A549 (cell line): ENCODE data around the gene PTPN4. TPM values are rescaled to one million over a fixed set of nuclear protein-coding genes. Genes with fewer than 3 reads are reported as not detected.

ENCODE experiments used
- ATAC-seq, 2 experiments: fragments of 200-7000 bp in 1 of 2; fragments of >200 bp in 1 of 2; cut with Nextera tagmentation in 1 of 2; cut with Tn5 transposase in 1 of 2; 3 replicates each; pipeline versions ENCODE4 v1.8.0 to v1.9.1; 2018 to 2020; ENCODE audit warnings: mild to moderate bottlenecking in 1 of 2, moderate library complexity in 1 of 2
- CTCF ChIA-PET: fragments of 300-600 bp; sonication (Branson Sonifier 250); formaldehyde crosslinking; extraction: SDS; loops from one replicate; lab custom pipeline; 2021; ENCODE audit warnings: antibody characterized with exemption, inconsistent platforms; lab: Yijun Ruan, JAX
- POLR2A ChIA-PET: fragments of 350-600 bp; formaldehyde crosslinking; extraction: SDS; loops from one replicate; lab custom pipeline; 2021; ENCODE audit warnings: antibody characterized with exemption, inconsistent platforms; lab: Yijun Ruan, JAX
- DNase-seq, 2 experiments: peaks; one replicate each; pipeline versions ENCODE4 v3.0.0 to v3.0.0-alpha.2; 2011 to 2016; ENCODE audit warnings: low read depth in 1 of 2, low spot score in 1 of 2
- FAIRE-seq: peaks from 2 replicates; lab custom pipeline; 2011; peaks lifted over from hg19 to GRCh38; lab: Jason Lieb, UNC
- H3K27ac ChIP-seq, 2 experiments: fragments of >200 bp; sonication (Bioruptor Twin); formaldehyde crosslinking; 3 replicates each; pipeline ENCODE4 v1.5.1; 2016 to 2017
- H3K4me1 ChIP-seq: fragments of >200 bp; sonication (Bioruptor Twin); formaldehyde crosslinking; 3 replicates; pipeline ENCODE4 v1.6.1; 2016
- H3K4me2 ChIP-seq: fragments of >200 bp; sonication (Bioruptor Twin); formaldehyde crosslinking; 3 replicates; pipeline ENCODE4 v1.6.1; 2016
- H3K4me3 ChIP-seq: fragments of >200 bp; sonication (Bioruptor Twin); formaldehyde crosslinking; 3 replicates; pipeline ENCODE4 v1.5.1; 2016
- H3K9me3 ChIP-seq: fragments of >200 bp; sonication (Bioruptor Twin); formaldehyde crosslinking; 3 replicates; pipeline ENCODE4 v1.6.1; 2016
- BHLHE40 ChIP-seq: IDR thresholded peaks from 2 replicates; pipeline ENCODE4 v1.6.1; 2012; ENCODE audit warnings: low read depth, low read length, inconsistent platforms
- CEBPB ChIP-seq, 2 experiments: fragments of >200 bp in 1 of 2; sonication (Bioruptor Twin) in 1 of 2; formaldehyde crosslinking in 1 of 2; IDR thresholded peaks; 2 replicates each; pipeline ENCODE4 v1.6.1; 2012 to 2016
- CHD2 ChIP-seq: fragments of 150-350 bp; IDR thresholded peaks from 2 replicates; pipeline ENCODE4 v1.6.1; 2014; ENCODE audit warnings: low read length; ENCODE audit not compliant: partially characterized antibody
- CHD4 ChIP-seq: fragments of 200-600 bp; sonication (generic); IDR thresholded peaks from 2 replicates; pipeline ENCODE4 v1.6.1; 2016; ENCODE audit warnings: antibody characterized with exemption, mild to moderate bottlenecking, borderline replicate concordance
- CTCF ChIP-seq: fragments of >200 bp; sonication (Bioruptor Twin); formaldehyde crosslinking; IDR thresholded peaks from 3 replicates; pipeline ENCODE4 v1.5.1; 2016
- E2F6 ChIP-seq: IDR thresholded peaks from 2 replicates; pipeline ENCODE4 v1.6.1; 2012; ENCODE audit warnings: low read depth, borderline replicate concordance
- EHMT2 ChIP-seq: fragments of 200-600 bp; sonication (generic); IDR thresholded peaks from 2 replicates; pipeline ENCODE4 v1.6.1; 2016; ENCODE audit warnings: antibody characterized with exemption, low read depth, mild to moderate bottlenecking, moderate library complexity
- ESRRA ChIP-seq: fragments of 150-350 bp; IDR thresholded peaks from 2 replicates; pipeline ENCODE4 v1.6.1; 2014; ENCODE audit warnings: mild to moderate bottlenecking, low read length, borderline replicate concordance
- FOSB ChIP-seq: fragments of 250-450 bp; sonication (Bioruptor Pico); IDR thresholded peaks from 2 replicates; pipeline ENCODE4 v1.5.0; 2020; ENCODE audit warnings: mild to moderate bottlenecking, moderate library complexity
- FOXS1 ChIP-seq: fragments of 250-450 bp; sonication (Bioruptor Pico); IDR thresholded peaks from 2 replicates; pipeline ENCODE4 v1.5.0; 2020; ENCODE audit warnings: mild to moderate bottlenecking, moderate library complexity
- GATA3 ChIP-seq: IDR thresholded peaks from 2 replicates; pipeline ENCODE4 v1.6.1; 2012; ENCODE audit warnings: borderline replicate concordance
- HDAC2 ChIP-seq: fragments of 200-600 bp; sonication (generic); IDR thresholded peaks from 2 replicates; pipeline ENCODE4 v1.6.1; 2016
- HEYL ChIP-seq: fragments of 250-450 bp; sonication (Bioruptor Pico); IDR thresholded peaks from 2 replicates; pipeline ENCODE4 v1.8.0; 2021; ENCODE audit warnings: mild to moderate bottlenecking, moderate library complexity
- HMGXB4 ChIP-seq: fragments of 250-450 bp; sonication (Bioruptor Pico); IDR thresholded peaks from 2 replicates; pipeline ENCODE4 v1.5.0; 2021; ENCODE audit warnings: mild to moderate bottlenecking, moderate library complexity, borderline replicate concordance
- HOXB13 ChIP-seq: fragments of 250-450 bp; sonication (Bioruptor Pico); IDR thresholded peaks from 2 replicates; pipeline ENCODE4 v1.5.0; 2020; ENCODE audit warnings: low read depth, mild to moderate bottlenecking, moderate library complexity
- JUNB ChIP-seq: fragments of >200 bp; sonication (Bioruptor Twin); formaldehyde crosslinking; IDR thresholded peaks from 2 replicates; pipeline ENCODE4 v1.6.1; 2016
- MAZ ChIP-seq: fragments of 150-350 bp; IDR thresholded peaks from 2 replicates; pipeline ENCODE4 v1.6.1; 2014; ENCODE audit warnings: antibody characterized with exemption, low read depth, low read length, borderline replicate concordance
- MYC ChIP-seq: IDR thresholded peaks from 2 replicates; pipeline ENCODE4 v1.6.1; 2012; ENCODE audit warnings: mild to moderate bottlenecking, inconsistent platforms, low read length, improper control_type of control experiment, borderline replicate concordance
- NFE2L2 ChIP-seq: fragments of 150-350 bp; conservative IDR thresholded peaks from 2 replicates; pipeline ENCODE4 v1.6.1; 2014; ENCODE audit warnings: low read length
- NPAS2 ChIP-seq: fragments of 250-450 bp; sonication (Bioruptor Pico); IDR thresholded peaks from 2 replicates; pipeline ENCODE4 v1.8.0; 2022; ENCODE audit warnings: mild to moderate bottlenecking, moderate library complexity, borderline replicate concordance
- NR3C1 ChIP-seq: fragments of >200 bp; sonication (Bioruptor Twin); formaldehyde crosslinking; IDR thresholded peaks from 3 replicates; pipeline ENCODE4 v1.6.1; 2017
- POLR2AphosphoS2 ChIP-seq: conservative IDR thresholded peaks from 2 replicates; pipeline ENCODE4 v1.6.1; 2012; ENCODE audit warnings: low read length, improper control_type of control experiment, inconsistent platforms
- RARB ChIP-seq: fragments of 250-450 bp; sonication (Bioruptor Pico); IDR thresholded peaks from 2 replicates; pipeline ENCODE4 v1.8.0; 2021; ENCODE audit warnings: mild to moderate bottlenecking, moderate library complexity
- RCOR1 ChIP-seq: fragments of 150-350 bp; IDR thresholded peaks from 2 replicates; pipeline ENCODE4 v1.6.1; 2014; ENCODE audit warnings: antibody characterized with exemption, low read length, low read depth
- RNF2 ChIP-seq: fragments of 200-600 bp; sonication (generic); IDR thresholded peaks from 2 replicates; pipeline ENCODE4 v1.6.1; 2016; ENCODE audit warnings: low read depth, mild to moderate bottlenecking, antibody characterized with exemption, moderate library complexity, borderline replicate concordance
- SMC3 ChIP-seq: fragments of >200 bp; sonication (Bioruptor Twin); formaldehyde crosslinking; IDR thresholded peaks from 3 replicates; pipeline ENCODE4 v1.6.1; 2018; ENCODE audit warnings: inconsistent platforms
- SREBF2 ChIP-seq: fragments of 450-650 bp; IDR thresholded peaks from 2 replicates; pipeline ENCODE4 v1.6.1; 2014; ENCODE audit warnings: mild to moderate bottlenecking, moderate library complexity
- TP53 ChIP-seq: fragments of 250-450 bp; sonication (Bioruptor Pico); IDR thresholded peaks from 2 replicates; pipeline ENCODE4 v1.5.0; 2021; ENCODE audit warnings: mild to moderate bottlenecking, moderate library complexity
- ZNF302 ChIP-seq: fragments of 250-450 bp; sonication (Bioruptor Pico); IDR thresholded peaks from 2 replicates; pipeline ENCODE4 v1.9.0; 2021; ENCODE audit warnings: inconsistent platforms, mild to moderate bottlenecking, moderate library complexity
- ZSCAN20 ChIP-seq: fragments of 250-450 bp; sonication (Bioruptor Pico); IDR thresholded peaks from 2 replicates; pipeline ENCODE4 v1.8.0; 2022; ENCODE audit warnings: mild to moderate bottlenecking, moderate library complexity
- WGBS: methylation state at CpG from one replicate; pipeline ENCODE4 v1.1.6; 2017; ENCODE audit errors: missing lambda C conversion rate; 5-methylcytosine and 5-hydroxymethylcytosine counted together
- polyA plus RNA-seq, 4 experiments: library from polyadenylated mRNA; depleted of rRNA in 3 of 4; stranded (reverse); fragments of >200 nt; fragmentation: RNase III in 1 of 4; extraction: RNeasy Plus Mini Kit Qiagen cat#74134 plus additional on column Dnase treatment in 1 of 4; gene quantifications; 2 replicates in 3 of 4; 3 replicates in 1 of 4; pipeline ENCODE4 v1.2.3, GENCODE V29; 2011 to 2017

PTPN4 gene
- polyA plus RNA-seq, 2 of the 4 experiments (the other 2 are of a cell fraction), result 14.5 to 36.6 TPM

GRCh38 chr2:119860924-119861323 lies 101.2 kb downstream of the PTPN4 start:
- CTCF ChIA-PET, result no interaction called here

GRCh38 chr2:119862127-119862889 lies 102.6 kb downstream of the PTPN4 start:
- Histone ChIP-seq H3K27ac (no peak overlapping the region), H3K9me3 (no peaks in the 10 kb centered on the region), H3K4me2 (peak overlapping the region; percentile 6; the same call in 1 of the 3 replicates), H3K4me3 (no peak overlapping the region), H3K4me1 (peaks cover 30% of the 10 kb centered on the region)
- POLR2A ChIA-PET, result no interaction called here
- 61% methylated on average over 3 of the region's 3 CpGs for WGBS
- no peak for FAIRE-seq
- no peak for DNase-seq
- CTCF ChIA-PET, result no interaction called here
- ATAC-seq, result no peak
- TF ChIP-seq ESRRA (no peak), POLR2AphosphoS2 (no peak), E2F6 (no peak), GATA3 (no peak), ZSCAN20 (no peak), MAZ (no peak), CEBPB (IDR thresholded peaks at IDR 0.05) (no peak), EHMT2 (no peak), BHLHE40 (no peak), SMC3 (no peak), FOXS1 (no peak)

More at GRCh38 chr2:119860924-119861323, 101.2 kb downstream of the PTPN4 start:
- no peak overlapping the region for H3K4me2 ChIP-seq
- ATAC-seq, result no peak
- DNase-seq, result no peak
- no peak overlapping the region for H3K4me3 ChIP-seq
- 92% methylated on average over 7 of the region's 7 CpGs for WGBS
- POLR2A ChIA-PET, result no interaction called here
- TF ChIP-seq NPAS2 (no peak), HOXB13 (CRISPR knock-in tag) (no peak), CTCF (no peak), NR3C1 (no peak), ZSCAN20 (no peak), RNF2 (no peak), FOXS1 (no peak), BHLHE40 (no peak), CHD2 (no peak), FOSB (CRISPR knock-in tag) (no peak), MYC (no peak), SREBF2 (no peak), HDAC2 (no peak)
- TF ChIP-seq, all 56 proteins: peak for 0
- FAIRE-seq, result no peak
- no peaks in the 10 kb centered on the region for H3K9me3 ChIP-seq
- no peak overlapping the region for H3K27ac ChIP-seq
- peaks cover 41% of the 10 kb centered on the region for H3K4me1 ChIP-seq

GRCh38 chr2:119864318-119864717 lies 104.6 kb downstream of the PTPN4 start:
- POLR2A ChIA-PET, result no interaction called here
- WGBS, result 40% methylated on average over 3 of the region's 3 CpGs
- Histone ChIP-seq H3K27ac (no peak overlapping the region), H3K9me3 (no peaks in the 10 kb centered on the region), H3K4me1 (peaks cover 20% of the 10 kb centered on the region), H3K4me3 (no peak overlapping the region), H3K4me2 (peak overlapping the region; percentile 12; the same call in 1 of the 3 replicates)
- DNase-seq, result no peak
- no peak for FAIRE-seq
- CTCF ChIA-PET, result no interaction called here
- peak in 1 of 2 experiments; percentile 42; a peak in 1 of 6 replicates for ATAC-seq
- TF ChIP-seq RCOR1, result no peak
- TF ChIP-seq JUNB, result no peak
- no peak for TF ChIP-seq RARB (CRISPR knock-in tag)
- TF ChIP-seq HMGXB4 (CRISPR knock-in tag), result no peak
- no peak for TF ChIP-seq NFE2L2
- TF ChIP-seq TP53 (CRISPR knock-in tag), result no peak
- TF ChIP-seq CHD4, result no peak
- no peak for TF ChIP-seq SREBF2
- TF ChIP-seq E2F6, result no peak
- no peak for TF ChIP-seq RNF2
- no peak for TF ChIP-seq FOXS1
- no peak for TF ChIP-seq HEYL
- TF ChIP-seq ZNF302 (CRISPR knock-in tag), result no peak
